Keratinocyte (primary cell): ENCODE results near the gene TXN. TPM values are rescaled to one million over a fixed set of nuclear protein-coding genes. Genes with fewer than 3 reads are reported as not detected.

ENCODE experiments used
- DNase-seq: peaks from one replicate; pipeline ENCODE4 v3.0.0-alpha.2; 2011; ENCODE audit warnings: low read depth, missing footprints, low spot score
- FAIRE-seq: peaks from 2 replicates; lab custom pipeline; 2011; peaks lifted over from hg19 to GRCh38; lab: Jason Lieb, UNC
- H2AFZ ChIP-seq: 2 replicates; pipeline ENCODE4 v1.6.0; 2012; ENCODE audit warnings: low read length, control low read depth, inconsistent platforms; ENCODE audit not compliant: control insufficient read depth
- H3K27ac ChIP-seq: 2 replicates; pipeline ENCODE4 v1.5.1; 2011; ENCODE audit warnings: low read length; ENCODE audit not compliant: control insufficient read depth, insufficient read depth
- H3K27me3 ChIP-seq: 3 replicates; pipeline ENCODE4 v1.6.0; 2011; ENCODE audit warnings: low read length; ENCODE audit not compliant: control insufficient read depth, insufficient read depth; ENCODE audit errors: extremely low read depth
- H3K36me3 ChIP-seq, 2 experiments: 2 replicates in 1 of 2; 3 replicates in 1 of 2; pipeline ENCODE4 v1.5.1; 2011; ENCODE audit warnings: low read length in 2 of 2, mild to moderate bottlenecking in 1 of 2; ENCODE audit not compliant: control insufficient read depth in 2 of 2, insufficient read depth in 2 of 2; ENCODE audit errors: extremely low read depth in 1 of 2
- H3K4me1 ChIP-seq: 3 replicates; pipeline ENCODE4 v1.5.1; 2011; ENCODE audit warnings: low read length; ENCODE audit not compliant: control insufficient read depth, insufficient read depth; ENCODE audit errors: extremely low read depth
- H3K4me2 ChIP-seq: 3 replicates; pipeline ENCODE4 v1.6.0; 2011; ENCODE audit warnings: low read depth, low read length; ENCODE audit not compliant: control insufficient read depth, insufficient read depth; ENCODE audit errors: extremely low read depth
- H3K4me3 ChIP-seq, 3 experiments: fragments of 200-600 bp in 1 of 3; sonication (generic) in 1 of 3; 2 replicates in 2 of 3; 3 replicates in 1 of 3; pipeline ENCODE4 v1.5.1; 2011 to 2016; ENCODE audit warnings: low read length in 3 of 3, mild to moderate bottlenecking in 3 of 3, control low read depth in 2 of 3, inconsistent platforms in 1 of 3, low read depth in 1 of 3, mixed read lengths in 1 of 3, mixed run types in 1 of 3, moderate library complexity in 1 of 3; ENCODE audit not compliant: control insufficient read depth in 2 of 3, insufficient read depth in 2 of 3; ENCODE audit errors: extremely low read depth in 1 of 3
- H3K79me2 ChIP-seq: 2 replicates; pipeline ENCODE4 v1.6.0; 2012; ENCODE audit warnings: low read length; ENCODE audit not compliant: control insufficient read depth, insufficient read depth
- H3K9ac ChIP-seq: 3 replicates; pipeline ENCODE4 v1.6.0; 2011; ENCODE audit warnings: low read length; ENCODE audit not compliant: control insufficient read depth, insufficient read depth; ENCODE audit errors: extremely low read depth
- H3K9me1 ChIP-seq: 3 replicates; pipeline ENCODE4 v1.6.0; 2011; ENCODE audit warnings: low read length; ENCODE audit not compliant: control insufficient read depth, insufficient read depth; ENCODE audit errors: extremely low read depth
- H3K9me3 ChIP-seq: 2 replicates; pipeline ENCODE4 v1.5.1; 2012; ENCODE audit warnings: low read depth, low read length; ENCODE audit not compliant: control insufficient read depth
- H4K20me1 ChIP-seq: 3 replicates; pipeline ENCODE4 v1.6.0; 2011; ENCODE audit warnings: low read length; ENCODE audit not compliant: control insufficient read depth, insufficient read depth; ENCODE audit errors: extremely low read depth
- CTCF ChIP-seq, 3 experiments: IDR thresholded peaks in 1 of 3; conservative IDR thresholded peaks in 1 of 3; optimal IDR thresholded peaks in 1 of 3; 2 replicates in 2 of 3; 3 replicates in 1 of 3; pipeline versions ENCODE3 to v1.5.1; 2011; ENCODE audit warnings: low read length in 3 of 3, mild to moderate bottlenecking in 3 of 3, moderate library complexity in 2 of 3, control low read depth in 1 of 3, inconsistent platforms in 1 of 3; ENCODE audit not compliant: insufficient read depth in 2 of 3; ENCODE audit errors: extremely low read depth in 1 of 3
- EZH2 ChIP-seq: IDR thresholded peaks from one replicate; pipeline ENCODE4 v1.6.1; 2012; ENCODE audit warnings: inconsistent platforms, mild to moderate bottlenecking, low read length, moderate library complexity
- dilution Hi-C: fragments of 300-500 bp; cut with MboI; formaldehyde crosslinking; loops from one replicate; pipeline ENCODE4 v1.7.0; 2020; ENCODE audit warnings: low sequenced_read_pairs; ENCODE audit not compliant: extremely low pct_ligation_motif_present
- polyA plus RNA-seq, 5 experiments: library from polyadenylated mRNA; depleted of rRNA in 3 of 5; stranded (reverse) in 3 of 5; stranded (forward) in 1 of 5; unstranded in 1 of 5; fragments of >200 nt; gene quantifications; 1 replicate in 1 of 5; 2 replicates in 3 of 5; 3 replicates in 1 of 5; pipeline versions ENCODE4 v1.2.1 to v1.2.3, GENCODE V29; 2011 to 2012; ENCODE audit warnings: missing spikeins in 2 of 5, low read depth in 1 of 5, low replicate concordance in 1 of 5

Gene TXN
- polyA plus RNA-seq, 1 donor (not counting 4 experiments of a cell fraction or from before 2014, with no cell fraction given): 1,127 TPM

GRCh38 chr9:110270211-110270995, 14.1 kb upstream of the TXN start:
- Histone ChIP-seq H2AFZ (no peak overlapping the region), H3K9ac (no peak overlapping the region), H3K27ac (no peak overlapping the region), H4K20me1 (no peaks in the 10 kb centered on the region), H3K9me1 (no peaks in the 10 kb centered on the region), H3K4me1 (no peaks in the 10 kb centered on the region), H3K4me2 (no peak overlapping the region), H3K36me3 (no peaks in the 10 kb centered on the region), H3K9me3 (no peaks in the 10 kb centered on the region), H3K4me3 (no peak overlapping the region), H3K79me2 (no peaks in the 10 kb centered on the region), H3K27me3 (no peaks in the 10 kb centered on the region)
- TF ChIP-seq EZH2: no peak
- no peak for TF ChIP-seq CTCF (optimal IDR thresholded peaks at IDR 0.05 in 1 of 3, IDR thresholded peaks at IDR 0.05 in 1 of 3, conservative IDR thresholded peaks at IDR 0.05 in 1 of 3; ENCODE audit: extremely low read depth in 1 of 3, insufficient read depth in 2 of 3, low read length in 3 of 3)
- no peak for FAIRE-seq
- dilution Hi-C loops: no loop called here
- no peak for DNase-seq

GRCh38 chr9:110266795-110267194, 10.5 kb upstream of the TXN start:
- dilution Hi-C loops: no loop called here
- H3K4me1 ChIP-seq: no peaks in the 10 kb centered on the region

More at GRCh38 chr9:110266795-110267194, 10.5 kb upstream of the TXN start:
- H3K9me3 ChIP-seq: no peaks in the 10 kb centered on the region
- DNase-seq (no peak), FAIRE-seq (no peak)
- H3K79me2 ChIP-seq: no peaks in the 10 kb centered on the region
- H3K36me3 ChIP-seq: no peaks in the 10 kb centered on the region
- no peak overlapping the region for H3K4me2 ChIP-seq
- H3K9me1 ChIP-seq: no peaks in the 10 kb centered on the region
- no peak overlapping the region for H3K27ac ChIP-seq
- H3K27me3 ChIP-seq: no peaks in the 10 kb centered on the region
- H2AFZ ChIP-seq: no peak overlapping the region
- no peak overlapping the region for H3K4me3 ChIP-seq
- H3K9ac ChIP-seq: no peak overlapping the region
- H4K20me1 ChIP-seq: no peaks in the 10 kb centered on the region
- no peak for TF ChIP-seq EZH2
- no peak for TF ChIP-seq CTCF (optimal IDR thresholded peaks at IDR 0.05 in 1 of 3, IDR thresholded peaks at IDR 0.05 in 1 of 3, conservative IDR thresholded peaks at IDR 0.05 in 1 of 3; ENCODE audit: extremely low read depth in 1 of 3, insufficient read depth in 2 of 3, low read length in 3 of 3)
